Psoas muscle (tissue), 8 donors: ENCODE data around the gene TMEM69. TPM values are rescaled to one million over a fixed set of nuclear protein-coding genes. Genes with fewer than 3 reads are reported as not detected.
"Not testable (repeated sequence)": the region's sequence is repeated elsewhere in the genome, so short reads cannot be mapped to it uniquely, and the experiment has no call there.

Experiments used
- ATAC-seq, 4 donors: fragments of 200-7000 bp; cut with Tn5 transposase; one replicate each; pipeline ENCODE4 v1.9.1; 2020; ENCODE audit warnings: moderate library complexity in 3 of 4, mild to moderate bottlenecking in 2 of 4
- DNase-seq, 2 donors: peaks; one replicate each; pipeline ENCODE4 v3.0.0-alpha.2; 2020
- H3K27ac ChIP-seq: fragments of 200-600 bp; one replicate; pipeline ENCODE4 v1.8.0; 2022
- H3K27me3 ChIP-seq, 3 donors: fragments of 200-600 bp in 1 of 3; one replicate each; pipeline versions ENCODE4 v1.6.1 to v1.8.0; 2013 to 2022; ENCODE audit warnings: low read length in 2 of 3, mild to moderate bottlenecking in 2 of 3, moderate library complexity in 1 of 3; ENCODE audit not compliant: insufficient read depth in 3 of 3
- H3K36me3 ChIP-seq, 2 donors: fragments of 200-600 bp in 1 of 2; one replicate each; pipeline versions ENCODE4 v1.6.1 to v1.8.0; 2013 to 2022; ENCODE audit warnings: low read depth in 1 of 2, mild to moderate bottlenecking in 1 of 2, moderate library complexity in 1 of 2; ENCODE audit not compliant: insufficient read depth in 1 of 2
- H3K4me1 ChIP-seq: fragments of 200-600 bp; one replicate; pipeline ENCODE4 v1.8.0; 2022
- H3K4me3 ChIP-seq: fragments of 200-600 bp; one replicate; pipeline ENCODE4 v1.8.0; 2022; ENCODE audit warnings: mild to moderate bottlenecking
- H3K9me3 ChIP-seq: fragments of 200-600 bp; one replicate; pipeline ENCODE4 v1.8.0; 2022
- CTCF ChIP-seq: fragments of 200-600 bp; IDR thresholded peaks from one replicate; pipeline ENCODE4 v1.8.0; 2022; ENCODE audit warnings: antibody characterized with exemption
- WGBS, 3 donors: extraction: QIAGEN DNeasy Blood & Tissue Kit; methylation state at CpG; one replicate each; pipeline versions ENCODE4 v1.1.6 to v1.1.7; 2013; 5-methylcytosine and 5-hydroxymethylcytosine counted together
- intact Hi-C, 2 donors: fragments of 100-400 bp; cut with DNase I; formaldehyde crosslinking; loops; one replicate each; pipeline versions ENCODE4 v1.11.0 to v1.14.2; 2022
- polyA plus RNA-seq, 3 donors: library from polyadenylated mRNA; stranded (reverse); fragments of 200-250 nt; gene quantifications; one replicate each; pipeline ENCODE4 v1.2.3, GENCODE V29; 2013
- total RNA-seq, 4 donors: library from RNA; stranded (reverse); fragmentation: NEBNext Ultra II Directional in 2 of 4; extraction: Animal tissue kit (Norgen Biotek cat#: 25700) in 2 of 4; gene quantifications; one replicate each; pipeline versions ENCODE4 v1.2.1 to v1.2.4, GENCODE V29; 2021 to 2023
- donor health status: healthy with polysubstance abuse.
- donor health status: DM: no; HTN: no; CAD: no; lungs with moderate emphysema.
- donor health status: Bipolar disorder and iron deficiency.
- donor health status: healthy.
- donor health status: DM: yes; HTN: yes; CAD: no.
- donor health status: DM: no; HTN: no; CAD: no.
- donor health status: DM: no; HTN: no; CAD: no.
- donor health status: DM: yes; HTN: yes; CAD: no.

The TMEM69 gene
- total and polyA plus RNA-seq, 7 donors, result 15.3 to 50.8 (median 21.8) TPM

GRCh38 chr1:45673956-45674355 is 14.0 kb upstream of the TMEM69 start:
- Histone ChIP-seq H3K27ac (peak overlapping the region; percentile 82), H3K9me3 (no peaks in the 10 kb centered on the region)

GRCh38 chr1:45674478-45674877 is 13.5 kb upstream of the TMEM69 start:
- peak overlapping the region; percentile 82 for H3K27ac ChIP-seq
- no peak for TF ChIP-seq CTCF
- no peaks in the 10 kb centered on the region for H3K36me3 ChIP-seq
- no peak overlapping the region for H3K4me3 ChIP-seq
- intact Hi-C loops, result no loop called here
- peaks cover 82% of the 10 kb centered on the region for H3K4me1 ChIP-seq
- ATAC-seq (peak; percentile 47 to 65 (median 60)), DNase-seq (no peak)
- WGBS, 3 donors, result 26 to 44% (median 36%) methylated on average over 5 of the region's 5 CpGs
- H3K9me3 ChIP-seq, result no peaks in the 10 kb centered on the region
- H3K27me3 ChIP-seq, result no peaks in the 10 kb centered on the region

More at GRCh38 chr1:45673956-45674355, 14.0 kb upstream of the TMEM69 start:
- Histone ChIP-seq H3K4me1 (peaks cover 82% of the 10 kb centered on the region), H3K27me3 (no peaks in the 10 kb centered on the region), H3K36me3 (no peaks in the 10 kb centered on the region), H3K4me3 (no peak overlapping the region)
- ATAC-seq, result no peak
- no peak for DNase-seq
- 76 to 89% (median 84%) methylated on average over 4 of the region's 4 CpGs for WGBS, 3 donors
- TF ChIP-seq CTCF, result no peak
- intact Hi-C loops, result no loop called here

- Histone ChIP-seq H3K4me1 (peaks cover 82% of the 10 kb centered on the region), H3K27ac (peak overlapping the region; percentile 82)
- WGBS, 3 donors, result 67 to 86% (median 75%) methylated on average over 5 to 7 of the region's 7 CpGs
- H3K9me3 ChIP-seq, DNase-seq, intact Hi-C loops, H3K27me3 ChIP-seq, H3K36me3 ChIP-seq, H3K4me3 ChIP-seq: not testable (repeated sequence)
- peak in 2 of 4 donors; percentile 5 to 14 for ATAC-seq
Measured at GRCh38 chr1:45676553-45676952, 11.4 kb upstream of the TMEM69 start.

- peak overlapping the region; percentile 82 for H3K27ac ChIP-seq
Measured at GRCh38 chr1:45677751-45678245, 10.2 kb upstream of the TMEM69 start.

GRCh38 chr1:45678489-45678888 is 9.5 kb upstream of the TMEM69 start:
- no peaks in the 10 kb centered on the region for H3K27me3 ChIP-seq
- ATAC-seq (peak in 2 of 4 donors; percentile 18 to 52), DNase-seq (no peak)
- intact Hi-C loops, result no loop called here
- no peaks in the 10 kb centered on the region for H3K36me3 ChIP-seq
- peaks cover 87% of the 10 kb centered on the region for H3K4me1 ChIP-seq
- H3K9me3 ChIP-seq, result no peaks in the 10 kb centered on the region
- no peak for TF ChIP-seq CTCF
- peak overlapping the region; percentile 82 for H3K27ac ChIP-seq
- peak overlapping the region; percentile 41 for H3K4me3 ChIP-seq

More at GRCh38 chr1:45677751-45678245, 10.2 kb upstream of the TMEM69 start:
- no peak for TF ChIP-seq CTCF
- intact Hi-C loops, result no loop called here
- Histone ChIP-seq H3K36me3 (no peaks in the 10 kb centered on the region), H3K4me3 (no peak overlapping the region), H3K27me3 (no peaks in the 10 kb centered on the region), H3K4me1 (peaks cover 83% of the 10 kb centered on the region), H3K9me3 (no peaks in the 10 kb centered on the region)
- 54 to 68% (median 56%) methylated on average over 3 of the region's 3 CpGs for WGBS, 3 donors
- no peak for DNase-seq
- ATAC-seq, result no peak
